K562 treated with DMSO at 1 percent for 4 hours (cell line): ENCODE data around the gene COA6. TPM values are rescaled to one million over a fixed set of nuclear protein-coding genes. Genes with fewer than 3 reads are reported as not detected.

Source experiments
- total RNA-seq: library from RNA; unstranded; fragments of 300-600 nt; gene quantifications from 2 replicates; pipeline ENCODE4 v1.2.3, GENCODE V29; 2022; ENCODE audit not compliant: insufficient read depth

COA6 gene, protein sequence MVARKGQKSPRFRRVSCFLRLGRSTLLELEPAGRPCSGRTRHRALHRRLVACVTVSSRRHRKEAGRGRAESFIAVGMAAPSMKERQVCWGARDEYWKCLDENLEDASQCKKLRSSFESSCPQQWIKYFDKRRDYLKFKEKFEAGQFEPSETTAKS
- total RNA-seq, result 71.1 and 86.6 TPM in 2 replicates

DNA sequence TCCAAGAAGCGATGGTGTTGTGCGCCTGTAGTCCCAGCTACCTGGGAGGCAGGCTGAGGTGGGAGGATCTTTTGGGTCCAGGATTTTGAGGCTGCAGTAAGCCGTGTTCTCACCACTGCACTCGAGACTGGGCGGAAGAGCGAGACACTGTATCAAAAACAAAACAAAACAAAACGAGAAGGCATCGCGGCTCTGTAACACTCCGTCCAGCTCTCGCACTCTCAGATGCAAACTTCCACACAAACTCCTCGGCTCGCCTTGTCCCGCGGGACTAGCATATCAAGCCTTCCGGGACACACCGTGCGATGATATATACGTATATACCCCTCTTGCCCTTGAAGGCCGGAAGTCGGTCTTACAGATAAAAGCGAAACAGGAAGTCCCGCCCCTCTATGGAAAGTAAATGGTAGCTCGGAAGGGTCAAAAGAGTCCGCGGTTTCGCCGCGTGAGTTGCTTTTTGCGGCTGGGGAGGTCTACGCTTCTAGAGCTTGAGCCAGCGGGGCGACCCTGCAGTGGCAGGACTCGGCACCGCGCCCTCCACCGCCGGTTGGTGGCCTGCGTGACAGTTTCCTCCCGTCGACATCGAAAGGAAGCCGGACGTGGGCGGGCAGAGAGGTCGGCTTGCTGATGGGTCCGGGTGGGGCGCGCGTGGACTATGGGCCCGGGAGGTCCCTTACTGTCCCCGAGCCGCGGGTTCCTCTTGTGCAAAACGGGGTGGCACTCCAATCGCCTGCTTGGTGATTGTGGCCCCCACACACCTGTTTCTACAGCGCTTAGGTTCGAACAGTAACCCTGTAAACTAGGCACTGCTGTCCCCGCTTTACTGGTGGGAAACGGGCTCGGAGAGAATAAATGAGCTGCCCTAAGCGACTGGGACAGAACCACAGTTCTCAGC, at the start of gene COA6:
Gene COA6 (plus strand): TSS at position 393 of the 895 bp plus-strand sequence. CDS start 11 bp downstream, at position 404.

Other genes starting within 250 kb of the COA6 start
- gene TARBP1, start 105.7 kb downstream of the COA6 start, total RNA-seq, result 14.2 and 15.0 TPM in 2 replicates
- gene IRF2BP2, start 236.7 kb downstream of the COA6 start, total RNA-seq, result 42.8 and 53.9 TPM in 2 replicates